Type B pancreatic cell (in vitro differentiated cells): Measurements from ENCODE around the gene LITAFD. TPM values are rescaled to one million over a fixed set of nuclear protein-coding genes. Genes with fewer than 3 reads are reported as not detected.

Experiments
- DNase-seq: peaks from one replicate; pipeline ENCODE4 v3.0.0; 2021; ENCODE audit warnings: mixed read lengths; ENCODE audit not compliant: unreplicated experiment; ENCODE audit errors: extremely low spot score
- H3K27ac Mint-ChIP-seq: 2 replicates; pipeline ENCODE4 v1.8.0; 2021; ENCODE audit warnings: mild to moderate bottlenecking, mixed read lengths
- H3K27me3 Mint-ChIP-seq: 2 replicates; pipeline ENCODE4 v1.8.0; 2021; ENCODE audit warnings: mixed read lengths
- H3K36me3 Mint-ChIP-seq: 2 replicates; pipeline ENCODE4 v1.8.0; 2021; ENCODE audit warnings: mixed read lengths
- H3K4me1 Mint-ChIP-seq: one replicate; pipeline ENCODE4 v1.8.0; 2021; ENCODE audit warnings: mixed read lengths; ENCODE audit not compliant: unreplicated experiment
- H3K4me3 Mint-ChIP-seq: 2 replicates; pipeline ENCODE4 v1.8.0; 2021; ENCODE audit warnings: mild to moderate bottlenecking, mixed read lengths
- H3K9me3 Mint-ChIP-seq: 2 replicates; pipeline ENCODE4 v1.8.0; 2021; ENCODE audit warnings: mixed read lengths
- CTCF ChIP-seq: fragments of 200-600 bp; sonication (generic); conservative IDR thresholded peaks from 2 replicates; pipeline ENCODE4 v1.5.0; 2021; ENCODE audit warnings: antibody characterized with exemption, mild to moderate bottlenecking
- total RNA-seq: library from RNA; stranded (reverse); gene quantifications from 2 replicates; pipeline ENCODE4 v1.2.1, GENCODE V29; 2021; ENCODE audit warnings: low replicate concordance

LITAFD gene
- total RNA-seq, 1 donor from 2014 or later, result not detected

- Mint-ChIP-seq H3K4me3 (no peak overlapping the region), H3K36me3 (peaks cover 25% of the 10 kb centered on the region), H3K4me1 (peaks cover 11% of the 10 kb centered on the region), H3K9me3 (no peaks in the 10 kb centered on the region), H3K27ac (no peak overlapping the region), H3K27me3 (no peaks in the 10 kb centered on the region)
- no peak for DNase-seq
- no peak for TF ChIP-seq CTCF
Observed at GRCh38 chr16:8846401-8846932, 35.7 kb upstream of the LITAFD start.

- Mint-ChIP-seq H3K27ac (no peak overlapping the region), H3K9me3 (no peaks in the 10 kb centered on the region), H3K27me3 (no peaks in the 10 kb centered on the region), H3K36me3 (peaks cover 24% of the 10 kb centered on the region), H3K4me3 (no peak overlapping the region), H3K4me1 (peaks cover 9% of the 10 kb centered on the region)
- no peak for TF ChIP-seq CTCF
- DNase-seq, result no peak
Observed at GRCh38 chr16:8847145-8847544, 35.0 kb upstream of the LITAFD start.

GRCh38 chr16:8847623-8848022 lies 34.5 kb upstream of the LITAFD start:
- no peak for TF ChIP-seq CTCF
- no peak overlapping the region for H3K4me3 Mint-ChIP-seq
- DNase-seq, result no peak
- H3K27ac Mint-ChIP-seq, result no peak overlapping the region
- no peaks in the 10 kb centered on the region for H3K9me3 Mint-ChIP-seq
- peaks cover 5% of the 10 kb centered on the region for H3K4me1 Mint-ChIP-seq
- H3K27me3 Mint-ChIP-seq, result no peaks in the 10 kb centered on the region
- H3K36me3 Mint-ChIP-seq, result peaks cover 19% of the 10 kb centered on the region

- peak; percentile 56 for DNase-seq
- H3K27me3 Mint-ChIP-seq, result no peaks in the 10 kb centered on the region
- no peaks in the 10 kb centered on the region for H3K9me3 Mint-ChIP-seq
- H3K36me3 Mint-ChIP-seq, result peaks cover 22% of the 10 kb centered on the region
- peaks cover 5% of the 10 kb centered on the region for H3K4me1 Mint-ChIP-seq
- no peak overlapping the region for H3K27ac Mint-ChIP-seq
- TF ChIP-seq CTCF, result no peak
- no peak overlapping the region for H3K4me3 Mint-ChIP-seq
Observed at GRCh38 chr16:8848231-8848938, 33.8 kb upstream of the LITAFD start.

GRCh38 chr16:8848939-8849391 lies 33.2 kb upstream of the LITAFD start:
- H3K27me3 Mint-ChIP-seq, result no peaks in the 10 kb centered on the region
- no peak for DNase-seq
- no peak for TF ChIP-seq CTCF
- peak overlapping the region; percentile 5 for H3K27ac Mint-ChIP-seq
- no peak overlapping the region for H3K4me3 Mint-ChIP-seq
- peaks cover 18% of the 10 kb centered on the region for H3K36me3 Mint-ChIP-seq
- peaks cover 5% of the 10 kb centered on the region for H3K4me1 Mint-ChIP-seq
- H3K9me3 Mint-ChIP-seq, result no peaks in the 10 kb centered on the region
